ENCODE results near the gene FTCD.

The FTCD gene

DNA sequence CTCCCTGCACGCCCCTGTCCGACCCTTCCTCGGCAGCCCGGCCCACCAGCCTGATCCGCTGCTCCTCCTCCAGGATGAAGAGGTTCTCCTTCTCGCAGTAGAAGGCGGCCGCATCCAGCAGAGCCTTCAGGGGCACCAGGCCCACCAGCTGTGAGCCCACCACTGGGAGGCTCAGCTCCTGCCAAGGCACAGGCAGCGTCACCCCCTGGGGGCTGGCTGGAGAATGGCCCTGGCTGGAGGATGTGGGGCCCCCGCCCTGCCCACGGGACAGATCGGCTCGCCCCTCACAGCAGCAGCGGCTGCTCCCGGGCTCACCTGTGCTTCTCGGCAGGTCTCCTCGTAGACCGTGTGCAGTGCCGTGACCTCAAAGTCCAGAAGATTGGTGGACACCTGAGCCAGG is 5.3 kb downstream of the FTCD start:
- TF ChIP-seq, protein P1, sequence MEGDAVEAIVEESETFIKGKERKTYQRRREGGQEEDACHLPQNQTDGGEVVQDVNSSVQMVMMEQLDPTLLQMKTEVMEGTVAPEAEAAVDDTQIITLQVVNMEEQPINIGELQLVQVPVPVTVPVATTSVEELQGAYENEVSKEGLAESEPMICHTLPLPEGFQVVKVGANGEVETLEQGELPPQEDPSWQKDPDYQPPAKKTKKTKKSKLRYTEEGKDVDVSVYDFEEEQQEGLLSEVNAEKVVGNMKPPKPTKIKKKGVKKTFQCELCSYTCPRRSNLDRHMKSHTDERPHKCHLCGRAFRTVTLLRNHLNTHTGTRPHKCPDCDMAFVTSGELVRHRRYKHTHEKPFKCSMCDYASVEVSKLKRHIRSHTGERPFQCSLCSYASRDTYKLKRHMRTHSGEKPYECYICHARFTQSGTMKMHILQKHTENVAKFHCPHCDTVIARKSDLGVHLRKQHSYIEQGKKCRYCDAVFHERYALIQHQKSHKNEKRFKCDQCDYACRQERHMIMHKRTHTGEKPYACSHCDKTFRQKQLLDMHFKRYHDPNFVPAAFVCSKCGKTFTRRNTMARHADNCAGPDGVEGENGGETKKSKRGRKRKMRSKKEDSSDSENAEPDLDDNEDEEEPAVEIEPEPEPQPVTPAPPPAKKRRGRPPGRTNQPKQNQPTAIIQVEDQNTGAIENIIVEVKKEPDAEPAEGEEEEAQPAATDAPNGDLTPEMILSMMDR (IDR thresholded peaks at IDR 0.05; ENCODE audit: low read length) = no peak
- TF ChIP-seq EZH2 (optimal IDR thresholded peaks at IDR 0.05; ENCODE audit: low read depth, low read length) = no peak
- no peaks in the 10 kb centered on the region for H3K36me3 ChIP-seq (replicated peaks; ENCODE audit: insufficient read depth, low read length)
- H3K9me3 ChIP-seq (replicated peaks; ENCODE audit: insufficient read depth, low read length) = no peaks in the 10 kb centered on the region
- no peak overlapping the region for H3K9ac ChIP-seq (ENCODE audit: low read length)
- no peaks in the 10 kb centered on the region for H4K20me1 ChIP-seq (ENCODE audit: insufficient read depth, low read length)
- DNase-seq = no peak
- no peak overlapping the region for H3K4me2 ChIP-seq (ENCODE audit: low read depth, low read length)
- H3F3A ChIP-seq (ENCODE audit: insufficient read depth, low read length) = no peaks in the 10 kb centered on the region
- no peaks in the 10 kb centered on the region for H3K4me1 ChIP-seq (ENCODE audit: low read length)
- H3K79me2 ChIP-seq (ENCODE audit: low read length) = no peaks in the 10 kb centered on the region
- no peak overlapping the region for H3K27ac ChIP-seq (ENCODE audit: low read length)
- peaks cover 56% of the 10 kb centered on the region for H3K27me3 ChIP-seq (replicated peaks; ENCODE audit: insufficient read depth, low read length)
- H3K4me3 ChIP-seq (ENCODE audit: low read length) = no peak overlapping the region
- H3K9me2 ChIP-seq (replicated peaks; ENCODE audit: insufficient read depth, low read length) = no peaks in the 10 kb centered on the region
- H2AFZ ChIP-seq (ENCODE audit: low read length) = no peak overlapping the region

DNA sequence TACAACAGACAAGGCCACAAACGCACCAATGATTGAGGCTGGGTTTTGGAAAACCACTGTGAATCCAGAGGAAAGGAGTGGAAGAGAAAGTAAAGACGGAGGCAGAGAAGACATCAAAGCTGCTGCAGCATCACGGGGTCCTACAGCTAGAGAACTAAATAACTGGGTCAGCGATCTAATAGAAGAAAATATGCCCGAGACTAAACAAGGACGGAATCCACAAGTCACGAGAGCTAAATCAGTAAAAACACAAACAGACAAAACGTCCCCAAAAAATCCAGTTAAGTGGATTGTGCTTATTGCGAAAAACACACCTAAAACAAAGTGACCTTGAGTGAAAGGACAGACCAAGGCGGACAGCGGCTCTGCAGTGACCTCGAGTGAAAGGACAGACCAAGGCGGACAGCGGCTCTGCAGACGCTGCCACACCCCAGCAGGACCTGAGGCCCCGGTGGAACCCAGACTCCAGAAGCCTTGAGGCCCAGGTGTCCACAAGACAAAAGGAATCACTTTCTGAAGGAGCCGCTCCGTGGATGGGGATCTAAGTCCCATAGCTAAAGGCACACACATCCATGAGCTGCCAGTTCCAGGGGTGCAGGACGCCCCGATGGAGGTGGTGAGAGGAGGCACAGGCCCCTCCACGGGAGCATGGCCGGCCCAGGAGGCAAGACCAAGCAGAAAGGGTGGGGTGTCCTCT is 6.0 kb downstream of the FTCD start:
- no peaks in the 10 kb centered on the region for H3K4me1 ChIP-seq (ENCODE audit: low read length)
- no peak overlapping the region for H3K27ac ChIP-seq (ENCODE audit: low read length)
- no peak overlapping the region for H2AFZ ChIP-seq (ENCODE audit: low read length)
- no peaks in the 10 kb centered on the region for H3F3A ChIP-seq (ENCODE audit: insufficient read depth, low read length)
- TF ChIP-seq EZH2 (optimal IDR thresholded peaks at IDR 0.05; ENCODE audit: low read depth, low read length) = no peak
- TF ChIP-seq EZH2phosphoT487 (IDR thresholded peaks at IDR 0.05; ENCODE audit: low read length) = no peak
- TF ChIP-seq, protein P1 (IDR thresholded peaks at IDR 0.05; ENCODE audit: low read length) = no peak
- no peaks in the 10 kb centered on the region for H4K20me1 ChIP-seq (ENCODE audit: insufficient read depth, low read length)
- H3K36me3 ChIP-seq (replicated peaks; ENCODE audit: insufficient read depth, low read length) = no peaks in the 10 kb centered on the region
- H3K27me3 ChIP-seq (replicated peaks; ENCODE audit: insufficient read depth, low read length) = peaks cover 56% of the 10 kb centered on the region
- no peak overlapping the region for H3K9ac ChIP-seq (ENCODE audit: low read length)
- H3K79me2 ChIP-seq (ENCODE audit: low read length) = no peaks in the 10 kb centered on the region
- H3K9me2 ChIP-seq (replicated peaks; ENCODE audit: insufficient read depth, low read length) = no peaks in the 10 kb centered on the region
- no peak overlapping the region for H3K4me3 ChIP-seq (ENCODE audit: low read length)
- no peak overlapping the region for H3K4me2 ChIP-seq (ENCODE audit: low read depth, low read length)
- no peak for DNase-seq
- no peaks in the 10 kb centered on the region for H3K9me3 ChIP-seq (replicated peaks; ENCODE audit: insufficient read depth, low read length)

DNA sequence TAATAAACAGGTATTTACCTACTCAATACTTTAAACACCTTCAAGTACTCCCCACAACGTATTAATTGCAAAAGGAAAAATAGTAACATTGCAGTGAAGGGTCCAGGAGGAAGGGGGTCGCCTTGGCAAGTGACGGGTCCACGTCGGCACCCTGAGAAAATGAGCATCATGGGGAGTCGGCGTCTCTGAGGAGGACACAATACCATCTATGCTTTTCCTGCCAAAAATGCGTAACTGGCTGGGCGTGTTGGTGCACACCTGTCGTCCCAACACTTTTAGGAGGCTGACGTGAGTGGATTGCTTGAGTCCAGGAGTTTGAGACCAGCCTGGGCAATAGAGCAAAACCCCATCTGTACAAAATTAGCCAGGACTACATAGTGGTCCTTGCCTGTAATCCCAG is 7.3 kb downstream of the FTCD start:
- TF ChIP-seq EZH2phosphoT487 (IDR thresholded peaks at IDR 0.05; ENCODE audit: low read length) = no peak
- TF ChIP-seq, protein P1 (IDR thresholded peaks at IDR 0.05; ENCODE audit: low read length) = no peak
- no peak for TF ChIP-seq EZH2 (optimal IDR thresholded peaks at IDR 0.05; ENCODE audit: low read depth, low read length)
- no peak for DNase-seq
- Histone ChIP-seq H3K27ac (ENCODE audit: low read length) (no peak overlapping the region), H2AFZ (ENCODE audit: low read length) (no peak overlapping the region), H3K4me3 (ENCODE audit: low read length) (no peak overlapping the region), H3K27me3 (replicated peaks; ENCODE audit: insufficient read depth, low read length) (peaks cover 55% of the 10 kb centered on the region), H3K79me2 (ENCODE audit: low read length) (no peaks in the 10 kb centered on the region), H3K9me3 (replicated peaks; ENCODE audit: insufficient read depth, low read length) (no peaks in the 10 kb centered on the region), H3K4me2 (ENCODE audit: low read depth, low read length) (no peak overlapping the region), H3F3A (ENCODE audit: insufficient read depth, low read length) (no peaks in the 10 kb centered on the region), H3K4me1 (ENCODE audit: low read length) (no peaks in the 10 kb centered on the region), H3K36me3 (replicated peaks; ENCODE audit: insufficient read depth, low read length) (no peaks in the 10 kb centered on the region), H3K9ac (ENCODE audit: low read length) (no peak overlapping the region), H3K9me2 (replicated peaks; ENCODE audit: insufficient read depth, low read length) (no peaks in the 10 kb centered on the region), H4K20me1 (ENCODE audit: insufficient read depth, low read length) (no peaks in the 10 kb centered on the region)

Data from MM.1S (cell line).